Cerebellar nuclear complex (tissue), 1 donor: ENCODE measurements around the gene STX2.
"Not testable (repeated sequence)": the region's sequence is repeated elsewhere in the genome, so short reads cannot be mapped to it uniquely, and the experiment has no call there.

ENCODE experiments used
- DNase-seq, 2 experiments: peaks; one replicate each; lab custom pipeline; 2025; lab: John Stamatoyannopoulos, UW

STX2 gene

GRCh38 chr12:130870442-130871285, 31.6 kb upstream of the STX2 start:
- no peak for DNase-seq

- no peak for DNase-seq
Measured at GRCh38 chr12:130868412-130868811, 29.4 kb upstream of the STX2 start.

- DNase-seq: no peak
Measured at GRCh38 chr12:130863298-130863697, 24.2 kb upstream of the STX2 start.

- DNase-seq: not testable (repeated sequence)
Measured at GRCh38 chr12:130862771-130863170, 23.7 kb upstream of the STX2 start.

- DNase-seq: no peak
Measured at GRCh38 chr12:130862161-130862560, 23.1 kb upstream of the STX2 start.

- DNase-seq: no peak
Measured at GRCh38 chr12:130860311-130860710, 21.3 kb upstream of the STX2 start.

- DNase-seq: no peak
Measured at GRCh38 chr12:130859161-130859560, 20.1 kb upstream of the STX2 start.

- no peak for DNase-seq
Measured at GRCh38 chr12:130858084-130858483, 19.0 kb upstream of the STX2 start.

GRCh38 chr12:130856088-130856487, 17.0 kb upstream of the STX2 start:
- no peak for DNase-seq

- no peak for DNase-seq
Measured at GRCh38 chr12:130850418-130851021, 11.5 kb upstream of the STX2 start.

GRCh38 chr12:130849561-130850417, 10.7 kb upstream of the STX2 start:
- DNase-seq: no peak

GRCh38 chr12:130848785-130849305, 9.8 kb upstream of the STX2 start:
- DNase-seq: not testable (repeated sequence)

GRCh38 chr12:130848105-130848504, 9.1 kb upstream of the STX2 start:
- DNase-seq: not testable (repeated sequence)

GRCh38 chr12:130847112-130847511, 8.1 kb upstream of the STX2 start:
- no peak for DNase-seq

- DNase-seq: no peak
Measured at GRCh38 chr12:130846369-130846768, 7.3 kb upstream of the STX2 start.

- no peak for DNase-seq
Measured at GRCh38 chr12:130839770-130840404, 837 bp upstream of the STX2 start.

GRCh38 chr12:130838284-130838950, 633 bp downstream of the STX2 start:
- DNase-seq: no peak

GRCh38 chr12:130835436-130835835, 3.6 kb downstream of the STX2 start:
- DNase-seq: no peak

- no peak for DNase-seq
Measured at GRCh38 chr12:130835011-130835410, 4.0 kb downstream of the STX2 start.

- DNase-seq: no peak
Measured at GRCh38 chr12:130832561-130833209, 6.4 kb downstream of the STX2 start.
